HG03342 (cell line): ENCODE data around the gene RNLS.

Experiments used
- ATAC-seq: cut with Tn5 transposase; IDR thresholded peaks from one replicate; pipeline ENCODE4 v1.9.1; 2021; ENCODE audit warnings: mild to moderate bottlenecking, moderate library complexity; ENCODE audit not compliant: unreplicated experiment

RNLS gene

GRCh38 chr10:88270061-88270808 lies 312.9 kb downstream of the RNLS start:
- no peak for ATAC-seq

- ATAC-seq: no peak
Observed at GRCh38 chr10:88262591-88263234, 320.4 kb downstream of the RNLS start.

GRCh38 chr10:88261152-88261551 lies 322.0 kb downstream of the RNLS start:
- no peak for ATAC-seq

- no peak for ATAC-seq
Observed at GRCh38 chr10:88260329-88261051, 322.6 kb downstream of the RNLS start.

- ATAC-seq: no peak
Observed at GRCh38 chr10:88259381-88259780, 323.7 kb downstream of the RNLS start.

- ATAC-seq: no peak
Observed at GRCh38 chr10:88256886-88257285, 326.2 kb downstream of the RNLS start.

- no peak for ATAC-seq
Observed at GRCh38 chr10:88256013-88256680, 327.0 kb downstream of the RNLS start.

GRCh38 chr10:88254091-88254490 lies 329.0 kb downstream of the RNLS start:
- ATAC-seq: no peak

GRCh38 chr10:88253622-88254021 lies 329.5 kb downstream of the RNLS start:
- no peak for ATAC-seq

GRCh38 chr10:88253128-88253527 lies 330.0 kb downstream of the RNLS start:
- ATAC-seq: no peak

GRCh38 chr10:88249450-88249849 lies 333.7 kb downstream of the RNLS start:
- ATAC-seq: no peak

- no peak for ATAC-seq
Observed at GRCh38 chr10:88246675-88247074, 336.4 kb downstream of the RNLS start.

GRCh38 chr10:88245974-88246511 lies 337.1 kb downstream of the RNLS start:
- ATAC-seq: no peak

GRCh38 chr10:88244781-88245625 lies 338.1 kb downstream of the RNLS start:
- ATAC-seq: no peak

GRCh38 chr10:88243836-88244730 lies 339.0 kb downstream of the RNLS start:
- no peak for ATAC-seq

- no peak for ATAC-seq
Observed at GRCh38 chr10:88243202-88243744, 339.8 kb downstream of the RNLS start.

GRCh38 chr10:88241501-88241900 lies 341.6 kb downstream of the RNLS start:
- ATAC-seq: no peak

GRCh38 chr10:88239212-88239611 lies 343.9 kb downstream of the RNLS start:
- no peak for ATAC-seq

- ATAC-seq: no peak
Observed at GRCh38 chr10:88238615-88238914, 344.6 kb downstream of the RNLS start.
